Panc1 (cell line): ENCODE results near the gene SH3BP2. TPM values are rescaled to one million over a fixed set of nuclear protein-coding genes. Genes with fewer than 3 reads are reported as not detected.

Experiments
- ATAC-seq: fragments of 200-7000 bp; cut with Tn5 transposase; 2 replicates; pipeline ENCODE4 v1.9.1; 2020; ENCODE audit warnings: mild to moderate bottlenecking, moderate library complexity
- BruUV-seq: library from RNA; stranded (reverse); fragments of 400-500 nt; replicated peaks from 2 replicates; lab custom pipeline; 2021; lab: Mats Ljungman, UMichigan
- CTCF ChIA-PET: fragments of 300-600 bp; sonication (Branson Sonifier 250); formaldehyde crosslinking; loops from one replicate; lab custom pipeline; 2022; ENCODE audit warnings: antibody characterized with exemption; lab: Charles Lee
- POLR2A ChIA-PET: fragments of 300-600 bp; sonication (Branson Sonifier 250); formaldehyde crosslinking; loops from one replicate; lab custom pipeline; 2022; ENCODE audit warnings: antibody characterized with exemption; lab: Charles Lee
- DNase-seq: peaks from one replicate; pipeline ENCODE4 v3.0.0-alpha.2; 2010; ENCODE audit warnings: low read depth, low spot score
- H3K27ac ChIP-seq: 2 replicates; pipeline ENCODE4 v1.5.1; 2011; ENCODE audit warnings: mild to moderate bottlenecking, low read length, inconsistent platforms
- H3K27me3 ChIP-seq: fragments of 200-500 bp; sonication (Bioruptor generic); 2 replicates; pipeline ENCODE4 v1.6.0; 2014; ENCODE audit warnings: low read length, inconsistent platforms; ENCODE audit not compliant: control insufficient read depth, insufficient read depth
- H3K36me3 ChIP-seq: fragments of 200-500 bp; sonication (Bioruptor generic); 2 replicates; pipeline ENCODE4 v1.5.1; 2014; ENCODE audit warnings: inconsistent platforms, mild to moderate bottlenecking, low read length, moderate library complexity; ENCODE audit not compliant: control insufficient read depth, insufficient read depth
- H3K4me1 ChIP-seq: 2 replicates; pipeline ENCODE4 v1.5.1; 2011; ENCODE audit warnings: inconsistent platforms, mild to moderate bottlenecking, low read length, moderate library complexity; ENCODE audit not compliant: control insufficient read depth, insufficient read depth
- H3K4me3 ChIP-seq, 2 experiments: 2 replicates each; pipeline ENCODE4 v1.5.1; 2011 to 2012; ENCODE audit warnings: low read depth in 2 of 2, low read length in 2 of 2, mild to moderate bottlenecking in 2 of 2, inconsistent platforms in 1 of 2, moderate library complexity in 1 of 2
- H3K9me3 ChIP-seq: fragments of 200-500 bp; sonication (Bioruptor generic); 2 replicates; pipeline ENCODE4 v1.5.1; 2014; ENCODE audit warnings: low read depth, mild to moderate bottlenecking, inconsistent platforms, low read length, moderate library complexity; ENCODE audit not compliant: control insufficient read depth, insufficient read depth
- CTCF ChIP-seq: fragments of 450-650 bp; IDR thresholded peaks from 2 replicates; pipeline ENCODE4 v1.5.1; 2017; ENCODE audit warnings: mild to moderate bottlenecking
- POLR2AphosphoS5 ChIP-seq: IDR thresholded peaks from 2 replicates; pipeline ENCODE4 v1.6.1; 2012; ENCODE audit warnings: mild to moderate bottlenecking, low read depth, low read length, moderate library complexity
- REST ChIP-seq, 2 experiments: IDR thresholded peaks; 2 replicates each; pipeline ENCODE4 v1.6.1; 2011 to 2012; ENCODE audit warnings: low read depth in 2 of 2, control low read depth in 1 of 2, low read length in 1 of 2, mild to moderate bottlenecking in 1 of 2, moderate library complexity in 1 of 2; ENCODE audit not compliant: insufficient read depth in 1 of 2
- SIN3A ChIP-seq: IDR thresholded peaks from 2 replicates; pipeline ENCODE4 v1.6.1; 2012; ENCODE audit warnings: low read depth, mild to moderate bottlenecking, low read length, moderate library complexity, borderline replicate concordance; ENCODE audit not compliant: insufficient read depth
- TCF7L2 ChIP-seq: IDR thresholded peaks from 2 replicates; pipeline ENCODE4 v1.6.1; 2011; ENCODE audit warnings: mild to moderate bottlenecking, low read depth, low read length, inconsistent platforms
- in situ Hi-C: cut with HindIII; loops from 2 replicates; pipeline ENCODE4 v1.10.0; 2016; ENCODE audit warnings: low sequenced_read_pairs, low pct_unique_long_range_greater_than_20kb
- intact Hi-C: fragments of 100-400 bp; cut with micrococcal nuclease; formaldehyde crosslinking; loops from one replicate; pipeline ENCODE4 v1.10.0; 2022; ENCODE audit not compliant: unreplicated experiment
- total RNA-seq: library from RNA; stranded (reverse); gene quantifications from one replicate; pipeline ENCODE4 v1.2.1, GENCODE V29; 2021; ENCODE audit not compliant: unreplicated experiment

The SH3BP2 gene
- total RNA-seq, 1 experiment from 2014 or later, result 93.4 TPM

GRCh38 chr4:2754848-2755819 lies 37.8 kb upstream of the SH3BP2 start:
- intact Hi-C loops (no loop called here), in situ Hi-C loops (no loop called here)
- CTCF ChIA-PET, result no interaction called here
- ATAC-seq, result no peak
- POLR2A ChIA-PET, result no interaction called here
- Histone ChIP-seq H3K4me3 (peak overlapping the region; percentile 66 to 84), H3K27me3 (no peaks in the 10 kb centered on the region), H3K36me3 (no peaks in the 10 kb centered on the region; the same call in 1 of the 2 replicates), H3K27ac (peak overlapping the region; percentile 57), H3K4me1 (0 out of 2 replicates have a peak, but pooled peaks cover 4% of the 10 kb centered on the region), H3K9me3 (no peaks in the 10 kb centered on the region)
- DNase-seq, result no peak
- no peak for TF ChIP-seq REST (IDR thresholded peaks at IDR 0.05; ENCODE audit: insufficient read depth in 1 of 2, low read depth in 2 of 2, low read length in 1 of 2)
- no peak for TF ChIP-seq CTCF
- TF ChIP-seq SIN3A, result no peak
- no peak for TF ChIP-seq TCF7L2
- no peak for TF ChIP-seq POLR2AphosphoS5
- BruUV-seq, result TSS peak; percentile 80

GRCh38 chr4:2755821-2756690 lies 36.8 kb upstream of the SH3BP2 start, which contains the start of gene TNIP2:
Gene TNIP2 (minus strand): TSS chr4:2756336. CDS start chr4:2756289, 47 bp downstream.
- Histone ChIP-seq H3K4me3 (peak within 1 kb of the TSS; percentile 66 to 84), H3K36me3 (no peaks in the 10 kb centered on the region; the same call in 1 of the 2 replicates), H3K9me3 (no peaks in the 10 kb centered on the region), H3K27me3 (no peaks in the 10 kb centered on the region), H3K27ac (peak within 1 kb of the TSS; percentile 75), H3K4me1 (0 out of 2 replicates have a peak, but pooled peaks cover 4% of the 10 kb centered on the region)
- no peak for TF ChIP-seq REST (IDR thresholded peaks at IDR 0.05; ENCODE audit: insufficient read depth in 1 of 2, low read depth in 2 of 2, low read length in 1 of 2)
- TF ChIP-seq TCF7L2, result no peak
- TF ChIP-seq SIN3A, result no peak
- no peak; the same call in 1 of the 2 replicates for TF ChIP-seq POLR2AphosphoS5
- no peak; the same call in 1 of the 2 replicates for TF ChIP-seq CTCF
- DNase-seq (no peak), ATAC-seq (peak; percentile 86)
- ChIA-PET POLR2A (no interaction called here), CTCF (no interaction called here)
- intact Hi-C loops (no loop called here), in situ Hi-C loops (no loop called here)
- BruUV-seq, result no TSS peak
